ENCODE measurements around the gene ITPR1. TPM values are rescaled to one million over a fixed set of nuclear protein-coding genes. Genes with fewer than 3 reads are reported as not detected.

Gene ITPR1
- total RNA-seq, 1 donor from 2014 or later, result 121 TPM

DNA sequence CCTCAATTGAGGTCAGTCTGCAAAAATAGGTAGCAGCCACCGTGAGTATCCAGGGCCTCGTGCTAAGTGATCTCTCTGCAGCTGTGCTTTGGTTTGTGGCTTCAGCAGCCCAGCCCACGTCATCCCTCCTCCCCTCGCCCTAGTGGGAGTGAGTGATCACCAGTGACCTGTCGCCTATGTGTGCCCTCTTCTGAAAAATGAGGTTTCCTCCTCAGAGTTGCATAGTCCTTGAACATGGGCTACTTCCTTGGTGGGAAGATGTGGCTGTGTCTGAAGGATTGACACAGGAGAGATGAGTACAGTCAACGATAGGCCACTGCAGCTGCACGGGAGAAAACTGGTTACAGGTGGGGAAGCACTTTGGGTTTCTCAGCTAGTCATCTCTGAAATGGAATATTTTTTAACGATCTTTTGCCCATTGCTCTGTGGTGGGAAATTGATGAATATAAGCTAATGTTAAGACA is 341.3 kb downstream of the ITPR1 start:
- intact Hi-C loops (cut with DNase I), result no loop called here
- Histone ChIP-seq H3K27ac (no peak overlapping the region), H3K36me3 (peaks cover 12 to 32% of the 10 kb centered on the region in 2 donors), H3K9me3 (no peaks in the 10 kb centered on the region), H3K27me3 (no peaks in the 10 kb centered on the region), H3K4me3 (no peak overlapping the region), H3K4me1 (peaks cover 11 to 12% of the 10 kb centered on the region in 2 donors)
- DNase-seq (ENCODE audit: low spot score in 2 of 2), result no peak
- no peak for TF ChIP-seq CTCF (IDR thresholded peaks at IDR 0.05)

- no peak overlapping the region for H3K27ac ChIP-seq
- TF ChIP-seq CTCF (IDR thresholded peaks at IDR 0.05), result no peak
- no peak overlapping the region for H3K4me3 ChIP-seq
- no peaks in the 10 kb centered on the region for H3K27me3 ChIP-seq
- peaks cover 5 to 9% of the 10 kb centered on the region in 2 donors for H3K4me1 ChIP-seq
- H3K36me3 ChIP-seq, result peaks cover 12 to 32% of the 10 kb centered on the region in 2 donors
- intact Hi-C loops (cut with DNase I), result no loop called here
- H3K9me3 ChIP-seq, result no peaks in the 10 kb centered on the region
- no peak for DNase-seq (ENCODE audit: low spot score in 2 of 2)
Measured at GRCh38 chr3:4835616-4836043, 342.5 kb downstream of the ITPR1 start.

GRCh38 chr3:4836516-4836915 is 343.4 kb downstream of the ITPR1 start:
- intact Hi-C loops (cut with DNase I), result no loop called here
- Histone ChIP-seq H3K27me3 (no peaks in the 10 kb centered on the region), H3K36me3 (peaks cover 12 to 32% of the 10 kb centered on the region in 2 donors), H3K27ac (no peak overlapping the region), H3K4me1 (peaks cover 3 to 4% of the 10 kb centered on the region in 2 donors), H3K4me3 (no peak overlapping the region), H3K9me3 (no peaks in the 10 kb centered on the region)
- DNase-seq (ENCODE audit: low spot score in 2 of 2), result no peak
- no peak for TF ChIP-seq CTCF (IDR thresholded peaks at IDR 0.05)

DNA sequence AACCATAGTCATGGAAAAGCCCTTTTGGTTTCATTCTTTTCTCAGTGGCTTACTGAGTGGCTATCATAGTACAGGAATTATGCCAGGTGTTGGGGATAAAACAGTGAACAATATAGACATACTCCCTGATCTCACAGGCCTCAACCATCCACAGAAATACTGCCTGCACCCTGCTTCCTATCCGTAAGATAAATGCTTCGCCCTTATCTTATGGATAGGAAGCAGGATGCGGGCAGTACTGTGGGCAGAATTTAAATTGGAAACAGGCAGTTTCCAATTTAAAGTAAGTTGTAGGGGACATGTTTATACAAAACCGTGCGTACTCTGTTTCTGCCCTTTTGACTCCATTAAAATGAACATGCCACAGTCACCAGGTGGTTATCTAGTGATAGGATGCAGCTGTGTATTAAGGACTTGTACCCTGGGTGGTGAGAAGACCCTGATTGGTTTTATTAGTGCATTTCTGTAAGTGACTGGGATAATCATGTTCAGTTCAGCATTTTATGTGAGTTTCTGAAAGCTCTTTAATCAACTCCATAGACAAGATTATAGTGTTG is 344.3 kb downstream of the ITPR1 start:
- DNase-seq (ENCODE audit: low spot score in 2 of 2), result no peak
- Histone ChIP-seq H3K27me3 (no peaks in the 10 kb centered on the region), H3K9me3 (no peaks in the 10 kb centered on the region), H3K4me3 (no peak overlapping the region), H3K36me3 (peaks cover 12 to 32% of the 10 kb centered on the region in 2 donors), H3K27ac (no peak overlapping the region), H3K4me1 (no peaks in the 10 kb centered on the region)
- intact Hi-C loops (cut with DNase I), result no loop called here
- no peak for TF ChIP-seq CTCF (IDR thresholded peaks at IDR 0.05)

GRCh38 chr3:4838621-4839022 is 345.5 kb downstream of the ITPR1 start:
- DNase-seq (ENCODE audit: low spot score in 2 of 2), result no peak
- Histone ChIP-seq H3K9me3 (no peaks in the 10 kb centered on the region), H3K4me3 (no peak overlapping the region), H3K36me3 (peaks cover 10 to 23% of the 10 kb centered on the region in 2 donors), H3K27me3 (no peaks in the 10 kb centered on the region), H3K27ac (no peak overlapping the region), H3K4me1 (no peaks in the 10 kb centered on the region)
- no peak for TF ChIP-seq CTCF (IDR thresholded peaks at IDR 0.05)
- intact Hi-C loops (cut with DNase I), result no loop called here

- H3K27ac ChIP-seq, result no peak overlapping the region
Measured at GRCh38 chr3:4839278-4839677, 346.1 kb downstream of the ITPR1 start.

More at GRCh38 chr3:4839278-4839677, 346.1 kb downstream of the ITPR1 start:
- no peak for TF ChIP-seq CTCF (IDR thresholded peaks at IDR 0.05)
- DNase-seq (ENCODE audit: low spot score in 2 of 2), result no peak
- Histone ChIP-seq H3K36me3 (peaks cover 7 to 22% of the 10 kb centered on the region in 2 donors), H3K4me1 (no peaks in the 10 kb centered on the region), H3K27me3 (no peaks in the 10 kb centered on the region), H3K9me3 (no peaks in the 10 kb centered on the region), H3K4me3 (no peak overlapping the region)
- intact Hi-C loops (cut with DNase I), result no loop called here
